ENCODE results near the gene IGFL4. TPM values are rescaled to one million over a fixed set of nuclear protein-coding genes. Genes with fewer than 3 reads are reported as not detected.

The IGFL4 gene
- total and polyA plus RNA-seq, 10 of the 15 experiments (the other 5 are each of a cell fraction or from before 2014, with no cell fraction given), result not detected

GRCh38 chr19:46017095-46017429 is 23.7 kb downstream of the IGFL4 start (continued):
- TF ChIP-seq FOS (IDR thresholded peaks at IDR 0.05; ENCODE audit: borderline replicate concordance, extremely low read depth, insufficient read length) (no peak), RB1 (IDR thresholded peaks at IDR 0.05; ENCODE audit: borderline replicate concordance) (no peak), CEBPZ (IDR thresholded peaks at IDR 0.05; ENCODE audit: low read depth, low read length) (no peak), SUZ12 (IDR thresholded peaks at IDR 0.05; ENCODE audit: unreplicated experiment) (no peak), ATF2 (IDR thresholded peaks at IDR 0.05; ENCODE audit: low read length) (no peak), NFYA (IDR thresholded peaks at IDR 0.05; ENCODE audit: borderline replicate concordance, low read depth, low read length) (no peak), TARDBP (IDR thresholded peaks at IDR 0.05; ENCODE audit: borderline replicate concordance) (no peak), WRNIP1 (IDR thresholded peaks at IDR 0.05; ENCODE audit: borderline replicate concordance, low read depth, low read length) (no peak), POU2F2 (IDR thresholded peaks at IDR 0.05; ENCODE audit: borderline replicate concordance, low read depth, low read length) (no peak), E2F4 (IDR thresholded peaks at IDR 0.05; ENCODE audit: low read depth, low read length) (no peak), ZBTB4 (CRISPR knock-in tag; IDR thresholded peaks at IDR 0.05) (no peak)

Data from GM12878 (cell line).